Heart right ventricle (tissue), 16 donors: Measurements from ENCODE around the gene CRB2. TPM values are rescaled to one million over a fixed set of nuclear protein-coding genes. Genes with fewer than 3 reads are reported as not detected.

Source experiments
- ATAC-seq, 8 donors: fragments of 200-7000 bp; cut with Tn5 transposase; one replicate each; pipeline ENCODE4 v1.9.1; 2020; ENCODE audit warnings: mild to moderate bottlenecking in 8 of 8, moderate library complexity in 8 of 8, moderate number of reproducible peaks in 1 of 8
- DNase-seq, 2 donors: peaks; one replicate each; pipeline ENCODE4 v3.0.0-alpha.2; 2020
- H3K27ac ChIP-seq, 10 donors: fragments of 200-600 bp; sonication (generic) in 2 of 10; one replicate each; pipeline versions ENCODE4 v1.5.0 to v1.8.0; 2020 to 2022; ENCODE audit warnings: mild to moderate bottlenecking in 3 of 10
- H3K27me3 ChIP-seq, 7 donors: fragments of 200-600 bp; one replicate each; pipeline ENCODE4 v1.8.0; 2021 to 2022; ENCODE audit warnings: mild to moderate bottlenecking in 2 of 7
- H3K36me3 ChIP-seq, 9 donors: fragments of 200-600 bp; sonication (generic) in 1 of 9; one replicate each; pipeline versions ENCODE4 v1.5.0 to v1.8.0; 2020 to 2022; ENCODE audit warnings: mild to moderate bottlenecking in 2 of 9
- H3K4me1 ChIP-seq, 9 donors: fragments of 200-600 bp; sonication (generic) in 1 of 9; one replicate each; pipeline versions ENCODE4 v1.5.0 to v1.8.0; 2020 to 2022; ENCODE audit warnings: mild to moderate bottlenecking in 4 of 9
- H3K4me3 ChIP-seq, 10 donors: fragments of 200-600 bp; sonication (generic) in 2 of 10; one replicate each; pipeline versions ENCODE4 v1.5.0 to v1.8.0; 2020 to 2022; ENCODE audit warnings: mild to moderate bottlenecking in 7 of 10, moderate library complexity in 2 of 10
- H3K9me3 ChIP-seq, 11 donors: fragments of 200-600 bp in 10 of 11; sonication (generic) in 2 of 11; one replicate each; pipeline versions ENCODE4 v1.5.0 to v1.8.0; 2013 to 2022; ENCODE audit warnings: mild to moderate bottlenecking in 2 of 11, control low read depth in 1 of 11, moderate library complexity in 1 of 11
- CTCF ChIP-seq, 9 donors: fragments of 200-600 bp; sonication (generic) in 2 of 9; IDR thresholded peaks; one replicate each; pipeline versions ENCODE4 v1.5.0 to v1.8.0; 2021 to 2022; ENCODE audit warnings: antibody characterized with exemption in 9 of 9, mild to moderate bottlenecking in 5 of 9, moderate library complexity in 1 of 9
- WGBS, 2 donors: extraction: QIAGEN DNeasy Blood & Tissue Kit; methylation state at CpG; one replicate each; pipeline ENCODE4 v1.1.7; 2013; ENCODE audit warnings: inconsistent platforms in 1 of 2; 5-methylcytosine and 5-hydroxymethylcytosine counted together
- intact Hi-C, 10 donors: fragments of 100-400 bp; cut with DNase I; formaldehyde crosslinking; loops; one replicate each; pipeline versions ENCODE4 v1.11.1 to v1.14.2; 2022
- polyA plus RNA-seq, 2 donors: library from polyadenylated mRNA; stranded (reverse); fragments of 200-250 nt; gene quantifications; one replicate each; pipeline ENCODE4 v1.2.3, GENCODE V29; 2013
- total RNA-seq, 10 donors: library from RNA; stranded (reverse); fragmentation: NEBNext Ultra II Directional in 3 of 10; extraction: Animal tissue kit (Norgen Biotek cat#: 25700) in 3 of 10; gene quantifications; one replicate each; pipeline versions ENCODE4 v1.2.1 to v1.2.4, GENCODE V29; 2021 to 2023
- donor health status: Arrhythmogenic right ventricular cardiomyopathy.
- donor health status: ischemic (EF 13 %, LVEDD 7.1; RV severe dilation, severe dysfunction).
- donor health status: healthy with polysubstance abuse.
- donor health status: DM: no; HTN: yes; CAD: no.
- donor health status: DM: no; HTN: no; CAD: no.
- donor health status: ischemic (EF 25% LVEDD 6.9; RV normal size, moderate dysfunction).
- donor health status: ischemic (EF 25% LVEDD 5.7; RV mildly dilated, moderate dysfunction).
- donor health status: healthy.
- donor health status: DM: yes; HTN: yes; CAD: no.
- donor health status: Ischemic cardiomyopathy.
- donor health status: ischemic (EF 35%, LVEDD 5.7; RV mildly dilated, moderate dysfunction).
- donor health status: nonischemic (EF 11% LVEDD 7.7; RV severe dilation, severe dysfunction).
- donor health status: DM: yes; HTN: yes; CAD: no.
- donor health status: PGD.
- donor health status: ischemic (EF 29% LVEDD 5.4; RV normal size, mild dysfunction).
- donor health status: nonischemic (EF 23%, LVEDD 6.1; RV moderate dilation, normal function).

CRB2 gene
- total and polyA plus RNA-seq, 12 donors = 0.01 to 0.24 (median 0.09) TPM; not detected in 9

GRCh38 chr9:123399803-123400378 lies 43.9 kb downstream of the CRB2 start:
- intact Hi-C loops = loop anchor here in 5 of 10 donors (5.0 to 10.0 kb wide), 4 partner anchors 205 to 645 kb away; no protein-coding TSS in a partner anchor
- WGBS, 2 donors = 82 to 84% methylated on average over 11 of the region's 11 CpGs
- no peak for DNase-seq

GRCh38 chr9:123400926-123401503 lies 45.0 kb downstream of the CRB2 start:
- H3K4me1 ChIP-seq = peaks cover 0 to 15% (median 6%) of the 10 kb centered on the region in 9 donors
- peak in 1 of 2 donors; percentile 19 for DNase-seq
- H3K27me3 ChIP-seq = no peaks in the 10 kb centered on the region
- peaks cover 0 to 9% (median 0%) of the 10 kb centered on the region in 9 donors for H3K36me3 ChIP-seq
- H3K9me3 ChIP-seq = no peaks in the 10 kb centered on the region
- peak overlapping the region in 6 of 10 donors; percentile 2 to 26 (median 12) for H3K4me3 ChIP-seq
- ATAC-seq = peak in 7 of 8 donors; percentile 51 to 77 (median 69)
- no peak for TF ChIP-seq CTCF (IDR thresholded peaks at IDR 0.05)
- peak overlapping the region in 2 of 10 donors; percentile 6 to 15 for H3K27ac ChIP-seq
- WGBS, 2 donors = 36 to 58% methylated on average over 13 of the region's 13 CpGs
- intact Hi-C loops = loop anchor here in 4 of 10 donors (5.0 to 10.0 kb wide), 3 partner anchors 634 to 644 kb away; no protein-coding TSS in a partner anchor

More at GRCh38 chr9:123399803-123400378, 43.9 kb downstream of the CRB2 start:
- H3K27ac ChIP-seq = no peak overlapping the region
- peaks cover 0 to 9% (median 0%) of the 10 kb centered on the region in 9 donors for H3K36me3 ChIP-seq
- TF ChIP-seq CTCF (IDR thresholded peaks at IDR 0.05) = peak in 8 of 9 donors; percentile 9 to 49 (median 39)
- peaks cover 0 to 15% (median 6%) of the 10 kb centered on the region in 9 donors for H3K4me1 ChIP-seq
- H3K9me3 ChIP-seq = no peaks in the 10 kb centered on the region
- ATAC-seq = no peak
- H3K4me3 ChIP-seq = no peak overlapping the region
- H3K27me3 ChIP-seq = no peaks in the 10 kb centered on the region

GRCh38 chr9:123401879-123402513 lies 46.0 kb downstream of the CRB2 start:
- Histone ChIP-seq H3K27ac (peak overlapping the region in 1 of 10 donors; percentile 6), H3K27me3 (no peaks in the 10 kb centered on the region), H3K4me1 (peaks cover 0 to 15% (median 6%) of the 10 kb centered on the region in 9 donors), H3K36me3 (peaks cover 0 to 9% (median 0%) of the 10 kb centered on the region in 9 donors), H3K4me3 (peak overlapping the region in 1 of 10 donors; percentile 8), H3K9me3 (no peaks in the 10 kb centered on the region)
- ATAC-seq = peak; percentile 71 to 91 (median 84)
- peak; percentile 49 to 78 (median 67) for TF ChIP-seq CTCF (IDR thresholded peaks at IDR 0.05)
- WGBS, 2 donors = 55 to 59% methylated on average over 9 of the region's 9 CpGs
- peak in 1 of 2 donors; percentile 24 for DNase-seq
- intact Hi-C loops = loop anchor here in 5 of 10 donors (2.0 to 10.0 kb wide), 4 partner anchors 633 to 643 kb away; no protein-coding TSS in a partner anchor

- TF ChIP-seq CTCF (IDR thresholded peaks at IDR 0.05) = no peak
- WGBS, 2 donors = 94 to 95% methylated on average over 17 of the region's 17 CpGs
- Histone ChIP-seq H3K9me3 (no peaks in the 10 kb centered on the region), H3K36me3 (peaks cover 0 to 13% (median 0%) of the 10 kb centered on the region in 9 donors), H3K4me1 (peaks cover 0 to 15% (median 6%) of the 10 kb centered on the region in 9 donors), H3K27me3 (no peaks in the 10 kb centered on the region), H3K4me3 (no peak overlapping the region), H3K27ac (no peak overlapping the region)
- DNase-seq (no peak), ATAC-seq (peak in 1 of 8 donors; percentile 14)
- intact Hi-C loops = loop anchor here in 5 of 10 donors (2.0 to 10.0 kb wide), 4 partner anchors 632 to 642 kb away; no protein-coding TSS in a partner anchor
These were observed 47.0 kb downstream of the CRB2 start for GRCh38 chr9:123402981-123403509.
